ENCODE data around the gene SSTR3.

SSTR3 gene

DNA sequence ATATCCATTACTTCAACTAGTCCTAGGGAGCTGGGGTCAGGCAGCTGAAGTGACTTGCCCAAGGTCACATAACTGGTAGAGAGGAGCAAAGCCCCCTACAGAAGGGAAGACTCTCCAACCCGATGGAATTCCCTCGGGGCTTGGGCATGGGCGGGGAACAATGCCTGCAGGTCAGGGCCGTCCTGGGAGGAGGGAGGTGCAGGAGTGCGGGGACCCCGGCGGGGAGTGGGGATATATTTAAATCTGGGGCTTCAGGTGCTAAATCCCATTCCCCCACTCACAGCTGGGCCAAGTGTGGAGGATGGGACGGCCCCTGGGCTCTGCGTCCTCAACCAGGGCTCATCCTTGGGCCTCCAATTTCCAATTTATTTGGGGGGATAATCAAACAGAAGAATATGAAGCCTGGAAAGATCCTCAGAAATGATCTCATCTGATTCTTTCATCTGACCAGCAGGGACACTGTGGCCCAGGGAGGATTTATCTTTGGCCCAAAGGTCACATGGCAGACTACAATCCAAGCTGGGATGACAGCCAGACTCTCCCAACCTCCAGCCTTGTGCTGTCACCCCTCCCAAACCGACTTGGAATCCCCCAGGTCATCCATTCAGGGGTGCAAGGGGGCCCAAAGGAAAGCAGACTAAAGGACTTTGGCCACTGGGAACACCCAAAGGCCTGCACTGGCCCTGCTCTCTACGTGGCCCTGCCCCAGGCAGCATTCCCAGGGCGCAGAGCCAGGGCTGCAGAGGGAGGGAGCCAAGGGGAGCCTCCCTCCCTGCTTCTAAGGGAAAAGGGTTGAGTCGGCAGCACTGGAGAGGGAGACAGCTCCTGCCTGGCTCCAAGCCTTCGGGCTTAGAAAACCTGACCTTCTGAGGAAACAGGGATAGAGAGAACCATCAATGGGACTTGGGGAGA is 15.5 kb downstream of the SSTR3 start:
- DNase-seq (ENCODE audit: low read depth in 2 of 2) = no peak

DNA sequence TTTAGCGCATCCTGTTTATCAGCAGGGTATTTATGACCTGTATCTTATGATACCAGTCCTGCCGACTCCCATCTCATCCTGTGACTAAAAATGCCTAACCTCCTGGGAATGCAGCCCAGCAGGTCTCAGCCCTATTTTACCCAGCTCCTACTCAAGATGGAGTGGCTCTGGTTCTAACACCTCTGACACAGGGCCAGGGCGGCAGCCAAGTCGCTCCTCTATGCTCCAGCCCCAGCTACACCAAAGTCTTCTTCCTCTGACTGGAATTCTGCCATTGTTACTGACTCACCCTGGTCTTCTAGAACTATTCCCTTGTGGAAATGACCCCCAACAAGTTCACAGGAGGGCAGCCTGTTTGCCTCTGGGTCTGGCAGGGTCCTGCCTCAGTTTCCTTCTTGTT is 16.4 kb downstream of the SSTR3 start:
- DNase-seq (ENCODE audit: low read depth in 2 of 2) = no peak

GRCh38 chr22:37194750-37195149 is 17.5 kb downstream of the SSTR3 start:
- DNase-seq (ENCODE audit: low read depth in 2 of 2) = no peak

GRCh38 chr22:37193629-37194191 is 18.6 kb downstream of the SSTR3 start:
- DNase-seq (ENCODE audit: low read depth in 2 of 2) = peak; percentile 25 to 51

DNA sequence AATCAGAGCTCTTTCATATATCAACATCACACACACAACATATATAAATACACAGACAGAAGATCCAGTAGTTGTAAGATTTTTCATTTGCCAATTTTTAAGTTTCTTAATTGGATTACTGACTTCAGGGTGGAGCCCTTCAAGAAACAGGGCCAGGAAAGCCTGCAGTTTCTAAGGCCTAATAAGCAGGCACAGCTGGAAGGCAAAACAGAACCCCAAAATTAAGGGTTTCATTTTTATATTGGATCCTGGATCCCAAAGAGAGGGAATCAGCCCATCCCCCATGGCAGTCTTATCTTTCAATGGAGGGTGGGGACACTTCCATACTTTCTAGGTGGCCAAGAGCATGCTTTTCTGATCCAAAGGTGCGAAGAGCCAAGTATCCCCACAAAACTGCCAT is 19.5 kb downstream of the SSTR3 start:
- no peak for DNase-seq (ENCODE audit: low read depth in 2 of 2)

DNA sequence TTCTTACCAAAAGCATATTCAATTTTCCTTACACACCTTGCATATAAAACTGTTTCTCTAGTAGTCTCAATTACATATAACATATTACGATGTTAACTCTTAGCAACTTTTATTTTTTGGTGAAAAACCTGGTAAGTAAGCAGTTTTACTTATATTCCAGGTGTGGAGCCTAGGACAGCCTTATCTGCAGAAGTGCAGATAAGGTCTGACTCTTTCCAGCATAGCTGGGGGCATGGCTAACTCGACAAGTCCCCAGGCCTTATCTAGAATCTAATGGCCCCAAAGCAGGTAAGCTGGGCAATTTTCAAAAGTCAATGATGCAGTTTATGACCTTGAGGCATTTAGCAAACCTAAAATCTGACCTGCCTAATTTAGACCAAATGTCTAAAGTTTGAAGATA is 20.1 kb downstream of the SSTR3 start:
- no peak for DNase-seq (ENCODE audit: low read depth in 2 of 2)

- no peak for DNase-seq (ENCODE audit: low read depth in 2 of 2)
Measured at GRCh38 chr22:37190262-37190780, 22.0 kb downstream of the SSTR3 start.

DNA sequence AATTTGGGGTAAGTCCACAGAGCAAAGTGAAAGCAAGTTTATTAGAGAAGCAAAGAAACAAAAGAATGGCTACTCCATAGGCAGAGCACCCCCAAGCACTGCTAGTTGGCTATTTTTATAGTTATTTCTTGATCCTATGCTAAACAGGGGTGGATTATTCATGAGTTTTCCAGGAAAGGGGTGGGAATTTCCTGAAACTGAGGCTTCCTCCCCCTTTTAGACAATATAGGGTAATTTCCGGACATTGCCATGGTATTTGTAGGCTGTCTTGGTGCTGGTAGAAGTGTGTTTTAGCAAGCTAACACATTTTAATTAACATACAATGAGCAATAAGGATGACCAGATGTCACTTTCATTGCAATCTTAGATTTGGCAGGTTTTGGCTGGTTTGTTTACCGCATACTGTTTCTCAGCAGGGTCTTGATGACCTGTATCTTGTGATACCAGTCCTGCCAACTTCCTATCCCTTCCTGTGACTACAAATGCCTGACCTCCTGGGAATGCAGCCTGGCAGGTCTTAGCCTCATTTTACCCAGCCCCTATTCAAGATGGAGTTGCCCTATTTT is 23.3 kb downstream of the SSTR3 start:
- DNase-seq (ENCODE audit: low read depth in 2 of 2) = no peak

DNA sequence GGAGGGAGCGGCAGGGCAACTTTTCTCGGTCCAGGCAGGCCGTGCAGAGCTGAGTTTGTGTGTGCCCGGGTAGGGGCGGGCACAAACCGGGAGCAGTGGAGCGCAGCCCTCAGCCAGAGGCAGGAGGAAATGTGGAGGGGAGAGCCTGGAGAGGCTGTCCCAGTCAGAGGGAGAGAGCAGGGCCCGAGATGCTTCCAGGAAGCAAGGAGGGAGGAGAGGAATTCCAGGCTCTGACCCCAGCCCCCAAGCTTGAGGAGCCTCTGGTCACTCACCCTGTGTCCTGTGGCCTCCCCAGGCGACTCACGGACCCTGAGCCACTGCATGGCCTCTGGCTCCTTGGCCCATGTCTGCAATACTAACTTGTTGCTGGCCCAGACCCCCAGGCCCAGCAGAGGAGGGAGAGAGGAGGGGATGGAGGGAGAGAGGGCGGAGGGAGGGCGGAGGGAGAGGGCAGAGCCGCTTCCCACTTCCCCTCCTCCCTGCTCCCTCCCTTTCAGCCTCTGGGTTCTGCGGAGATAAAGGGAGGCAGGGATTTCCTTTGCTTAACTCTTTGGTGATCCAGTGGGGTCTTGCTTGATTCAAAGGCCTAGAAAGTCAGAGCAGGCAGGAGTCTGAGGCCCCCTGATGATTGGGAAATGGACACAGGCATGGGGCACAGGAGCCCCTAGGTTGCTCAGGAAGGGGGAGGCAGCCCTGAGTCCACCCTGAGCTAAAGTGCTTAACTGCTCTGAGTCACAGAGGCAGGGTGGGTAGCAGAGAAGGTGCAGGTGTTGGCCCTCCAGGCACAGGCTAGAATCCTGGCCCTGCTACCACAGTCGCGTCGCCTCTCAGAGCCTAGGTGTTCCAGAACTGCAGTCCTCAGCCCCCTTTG is 24.2 kb downstream of the SSTR3 start, which contains the start of gene C1QTNF6:
C1QTNF6 (minus strand) TSS at position 357 of the 871 bp plus-strand sequence; CDS start at position 323, 34 bp downstream.
- no peak for DNase-seq (ENCODE audit: low read depth in 2 of 2)

DNA sequence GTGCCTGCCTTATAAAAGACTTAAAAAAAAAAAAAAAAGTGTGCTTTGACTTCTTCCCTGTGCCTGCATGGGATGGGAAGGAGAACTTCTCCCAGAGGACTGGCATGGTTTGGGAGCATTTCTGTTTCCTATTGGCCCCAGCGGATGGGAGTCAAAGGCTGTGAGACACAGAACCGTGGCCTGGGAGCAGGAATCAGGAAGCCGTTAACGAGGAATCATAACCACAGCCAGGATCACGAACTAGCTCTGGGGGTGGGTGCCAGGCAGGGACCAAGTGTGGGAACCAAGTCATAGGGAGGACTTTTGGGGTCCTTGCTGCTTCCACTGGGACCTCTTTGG is 24.8 kb downstream of the SSTR3 start:
- DNase-seq (ENCODE audit: low read depth in 2 of 2) = no peak

- no peak for DNase-seq (ENCODE audit: low read depth in 2 of 2)
Measured at GRCh38 chr22:37186997-37187522, 25.2 kb downstream of the SSTR3 start.

DNA sequence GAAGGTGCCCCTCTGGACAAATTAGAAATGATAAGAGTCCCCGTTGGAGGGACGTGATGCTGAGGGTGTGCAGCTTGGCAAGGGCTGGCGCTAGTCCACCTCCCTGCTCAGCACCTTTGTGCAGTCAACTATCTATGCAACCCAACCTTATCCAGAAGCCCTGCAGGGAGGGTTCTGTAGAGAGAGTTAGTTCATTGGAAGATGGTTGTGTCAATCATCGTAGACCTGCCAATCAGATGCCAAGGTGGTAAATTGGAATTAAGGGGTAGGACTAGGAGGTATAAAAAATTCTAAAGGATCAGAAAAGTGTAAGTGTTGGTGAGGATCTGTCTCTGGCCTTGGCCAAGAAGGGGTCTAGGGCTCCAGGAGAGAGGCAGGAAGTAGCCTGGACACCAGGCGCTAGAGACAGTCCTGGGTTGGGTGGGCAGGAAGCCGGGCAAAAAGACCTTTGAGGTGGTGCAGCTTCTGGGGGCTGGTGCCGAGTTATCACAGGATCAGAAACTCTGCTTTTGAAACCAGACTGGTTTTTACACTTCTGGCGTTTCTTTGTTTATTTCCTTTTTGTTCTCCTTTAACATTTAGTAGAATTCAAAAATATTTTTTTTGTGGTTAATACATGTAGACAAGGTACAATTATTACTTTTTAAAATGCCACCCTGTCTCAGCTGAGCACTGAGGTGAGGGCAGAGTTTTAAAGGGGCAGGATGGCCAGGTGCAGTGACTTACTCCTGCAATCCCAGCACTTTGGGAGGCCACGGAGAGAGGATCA is 25.9 kb downstream of the SSTR3 start:
- DNase-seq (ENCODE audit: low read depth in 2 of 2) = no peak

DNA sequence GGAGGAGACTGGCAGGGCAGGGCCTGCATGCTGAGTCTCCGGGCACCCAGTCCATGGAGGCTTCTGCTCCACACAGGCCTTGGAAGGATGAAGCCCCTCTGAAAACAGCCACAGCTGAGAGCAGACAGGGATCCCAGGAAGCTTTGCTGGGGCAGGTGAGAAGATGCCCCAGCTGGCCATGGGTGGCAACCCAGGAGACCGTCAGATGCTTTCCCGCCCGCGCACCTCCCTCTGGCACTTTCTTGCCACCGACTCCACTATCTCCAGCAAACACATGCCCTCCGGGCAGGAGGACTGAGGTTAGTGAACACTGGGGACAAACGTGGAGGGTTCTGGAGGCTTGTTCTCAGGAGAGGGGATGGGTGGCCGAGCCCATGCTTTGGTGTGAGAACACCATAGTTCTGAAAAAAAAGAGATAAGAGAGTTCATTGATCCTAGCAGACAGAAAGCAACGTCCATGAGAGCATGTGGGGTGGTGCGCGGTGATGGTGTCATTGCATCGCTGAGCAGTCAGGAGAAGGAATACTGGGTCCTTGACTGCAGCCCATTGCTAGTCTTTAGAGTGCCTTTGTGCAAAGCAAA is 26.5 kb downstream of the SSTR3 start:
- no peak for DNase-seq (ENCODE audit: low read depth in 2 of 2)

DNA sequence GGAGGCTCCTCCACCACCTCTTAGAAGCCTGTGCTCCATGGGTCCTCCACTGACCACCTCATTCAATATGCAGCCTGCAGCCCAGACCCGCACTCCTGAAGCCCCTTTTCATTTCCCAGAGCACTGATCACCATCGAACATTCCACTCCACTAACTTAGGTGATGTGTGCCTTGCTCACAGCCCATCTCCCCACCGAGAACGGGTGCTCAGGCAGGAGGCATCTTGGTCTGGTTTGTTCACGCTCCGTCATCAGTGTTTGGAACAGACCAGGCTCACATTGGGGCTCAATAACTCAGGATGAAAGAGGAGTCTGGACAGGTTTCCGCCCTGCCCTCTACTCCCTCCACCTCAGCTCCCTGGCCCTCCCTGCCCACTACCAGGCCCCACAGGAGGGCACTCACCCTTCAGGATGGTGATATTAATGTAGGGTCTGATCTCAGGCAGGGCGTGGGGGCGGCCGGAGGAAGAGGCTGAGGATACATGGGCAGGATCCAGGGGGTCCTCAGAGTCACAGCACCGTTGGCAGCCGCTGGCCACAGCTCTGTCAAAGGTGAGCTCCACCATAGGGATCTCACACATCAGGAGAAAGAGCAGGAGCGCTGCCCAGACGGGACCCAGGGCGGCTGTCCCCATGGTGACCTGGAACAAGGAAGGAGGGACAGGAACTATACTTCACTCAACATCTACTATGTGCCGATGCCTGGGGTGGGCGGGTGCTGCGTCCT is 27.3 kb downstream of the SSTR3 start:
- no peak for DNase-seq (ENCODE audit: low read depth in 2 of 2)

GRCh38 chr22:37184380-37184755 is 27.9 kb downstream of the SSTR3 start:
- no peak for DNase-seq (ENCODE audit: low read depth in 2 of 2)

GRCh38 chr22:37183432-37184379 is 28.6 kb downstream of the SSTR3 start:
- DNase-seq (ENCODE audit: low read depth in 2 of 2) = no peak

DNA sequence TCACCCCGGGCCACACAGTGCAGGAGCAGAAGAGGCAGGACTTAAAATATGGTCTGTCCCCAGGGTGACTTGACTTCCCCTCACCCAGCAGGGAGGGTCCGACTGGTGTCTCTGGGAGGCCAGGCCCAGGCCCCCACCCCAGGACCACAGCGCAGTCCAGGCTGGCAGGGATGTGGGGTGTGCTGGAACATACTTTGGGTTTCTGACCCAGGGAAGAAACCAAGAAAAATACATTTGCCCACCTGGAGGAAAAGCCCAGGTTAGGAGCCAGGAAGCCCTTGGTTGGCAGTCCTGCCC is 29.4 kb downstream of the SSTR3 start:
- no peak for DNase-seq (ENCODE audit: low read depth in 2 of 2)

GRCh38 chr22:37182101-37182948 is 30.0 kb downstream of the SSTR3 start:
- DNase-seq (ENCODE audit: low read depth in 2 of 2) = no peak
